Adrenal gland (tissue), 5 donors: ENCODE measurements around the gene CCNI2.

Source experiments
- POLR2A ChIP-seq, 2 donors: fragments of 450-650 bp; IDR thresholded peaks; one replicate each; pipeline ENCODE4 v1.6.1; 2017; ENCODE audit warnings: antibody characterized with exemption in 2 of 2, mild to moderate bottlenecking in 2 of 2, moderate library complexity in 1 of 2
- TF ChIP-seq, protein P1 (sequence below), 6 experiments: fragments of 450-650 bp in 4 of 6; fragments of 200-600 bp in 2 of 6; sonication (generic) in 1 of 6; IDR thresholded peaks; 1 replicate in 5 of 6; 2 replicates in 1 of 6; pipeline versions ENCODE4 v1.5.1 to v1.8.0; 2016 to 2021; ENCODE audit warnings: antibody characterized with exemption in 6 of 6, mild to moderate bottlenecking in 2 of 6, moderate library complexity in 1 of 6
- donor health status: DM: no; HTN: no; CAD: no.

GRCh38 chr5:132790201-132790865 lies 43.1 kb downstream of the CCNI2 start:
- TF ChIP-seq POLR2A (IDR thresholded peaks at IDR 0.05), result no peak
- TF ChIP-seq, protein P1, sequence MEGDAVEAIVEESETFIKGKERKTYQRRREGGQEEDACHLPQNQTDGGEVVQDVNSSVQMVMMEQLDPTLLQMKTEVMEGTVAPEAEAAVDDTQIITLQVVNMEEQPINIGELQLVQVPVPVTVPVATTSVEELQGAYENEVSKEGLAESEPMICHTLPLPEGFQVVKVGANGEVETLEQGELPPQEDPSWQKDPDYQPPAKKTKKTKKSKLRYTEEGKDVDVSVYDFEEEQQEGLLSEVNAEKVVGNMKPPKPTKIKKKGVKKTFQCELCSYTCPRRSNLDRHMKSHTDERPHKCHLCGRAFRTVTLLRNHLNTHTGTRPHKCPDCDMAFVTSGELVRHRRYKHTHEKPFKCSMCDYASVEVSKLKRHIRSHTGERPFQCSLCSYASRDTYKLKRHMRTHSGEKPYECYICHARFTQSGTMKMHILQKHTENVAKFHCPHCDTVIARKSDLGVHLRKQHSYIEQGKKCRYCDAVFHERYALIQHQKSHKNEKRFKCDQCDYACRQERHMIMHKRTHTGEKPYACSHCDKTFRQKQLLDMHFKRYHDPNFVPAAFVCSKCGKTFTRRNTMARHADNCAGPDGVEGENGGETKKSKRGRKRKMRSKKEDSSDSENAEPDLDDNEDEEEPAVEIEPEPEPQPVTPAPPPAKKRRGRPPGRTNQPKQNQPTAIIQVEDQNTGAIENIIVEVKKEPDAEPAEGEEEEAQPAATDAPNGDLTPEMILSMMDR (IDR thresholded peaks at IDR 0.05), result no peak
